Measurements from ENCODE around the gene ANGPTL4. TPM values are rescaled to one million over a fixed set of nuclear protein-coding genes. Genes with fewer than 3 reads are reported as not detected.
A peak's percentile ranks its signal among the peaks of the same experiment; 100 is the strongest.

ANGPTL4 gene
- total and polyA plus RNA-seq, 2 of the 13 experiments (the other 11 are each of a cell fraction or from before 2014, with no cell fraction given) = 0.80 to 21.7 TPM

GRCh38 chr19:8396563-8397203, 32.7 kb downstream of the ANGPTL4 start (continued):
- TF ChIP-seq ZNF256 (CRISPR knock-in tag; conservative IDR thresholded peaks at IDR 0.05) = no peak
- TF ChIP-seq NCOA5 (CRISPR knock-in tag; IDR thresholded peaks at IDR 0.05) = no peak
- TF ChIP-seq BCL3 (CRISPR knock-in tag; IDR thresholded peaks at IDR 0.05) = no peak
- TF ChIP-seq POLR2A (IDR thresholded peaks at IDR 0.05; ENCODE audit: insufficient read depth in 1 of 2, low read depth in 2 of 2, low read length in 2 of 2) = no peak
- TF ChIP-seq GPBP1L1 (CRISPR knock-in tag; IDR thresholded peaks at IDR 0.05) = no peak
- TF ChIP-seq MAZ (IDR thresholded peaks at IDR 0.05; ENCODE audit: borderline replicate concordance, low read depth, low read length) = peak; percentile 81; the same call in 1 of the 2 replicates
- no peak for TF ChIP-seq MAZ (CRISPR knock-in tag; IDR thresholded peaks at IDR 0.05; ENCODE audit: low read depth)
- 0 out of 2 replicates have a peak, but pooled peaks have one; percentile 66 for TF ChIP-seq ZNF263 (CRISPR knock-in tag; IDR thresholded peaks at IDR 0.05)
- no peak for TF ChIP-seq JUNB (CRISPR knock-in tag; IDR thresholded peaks at IDR 0.05; ENCODE audit: borderline replicate concordance)
- TF ChIP-seq ZNF354B (CRISPR knock-in tag; IDR thresholded peaks at IDR 0.05) = no peak
- TF ChIP-seq SALL2 (CRISPR knock-in tag; IDR thresholded peaks at IDR 0.05) = 0 out of 2 replicates have a peak, but pooled peaks have one; percentile 51
- TF ChIP-seq GATAD2A (CRISPR knock-in tag; IDR thresholded peaks at IDR 0.05) = no peak
- TF ChIP-seq KDM2A (CRISPR knock-in tag; IDR thresholded peaks at IDR 0.05; ENCODE audit: borderline replicate concordance, low read depth) = no peak
- TF ChIP-seq ZNF234 (CRISPR knock-in tag; conservative IDR thresholded peaks at IDR 0.05) = no peak
- peak; percentile 64 for TF ChIP-seq ZNF687 (CRISPR knock-in tag; IDR thresholded peaks at IDR 0.05)
- no peak for TF ChIP-seq ZNF704 (CRISPR knock-in tag; IDR thresholded peaks at IDR 0.05; ENCODE audit: borderline replicate concordance)
- no peak for TF ChIP-seq RCOR2 (CRISPR knock-in tag; IDR thresholded peaks at IDR 0.05)
- 0 out of 2 replicates have a peak, but pooled peaks have one; percentile 31 for TF ChIP-seq TGIF2 (CRISPR knock-in tag; IDR thresholded peaks at IDR 0.05)
- peak; percentile 34 for TF ChIP-seq SMC3 (IDR thresholded peaks at IDR 0.05; ENCODE audit: low read length)
- TF ChIP-seq MXD1 (CRISPR knock-in tag; IDR thresholded peaks at IDR 0.05) = no peak
- no peak for TF ChIP-seq ATF4 (CRISPR knock-in tag; IDR thresholded peaks at IDR 0.05)
